ENCODE data around the gene TTC23L. TPM values are rescaled to one million over a fixed set of nuclear protein-coding genes. Genes with fewer than 3 reads are reported as not detected.

Gene TTC23L
- total and polyA plus RNA-seq, 2 experiments from 2014 or later = 2.2 to 2.3 TPM

DNA sequence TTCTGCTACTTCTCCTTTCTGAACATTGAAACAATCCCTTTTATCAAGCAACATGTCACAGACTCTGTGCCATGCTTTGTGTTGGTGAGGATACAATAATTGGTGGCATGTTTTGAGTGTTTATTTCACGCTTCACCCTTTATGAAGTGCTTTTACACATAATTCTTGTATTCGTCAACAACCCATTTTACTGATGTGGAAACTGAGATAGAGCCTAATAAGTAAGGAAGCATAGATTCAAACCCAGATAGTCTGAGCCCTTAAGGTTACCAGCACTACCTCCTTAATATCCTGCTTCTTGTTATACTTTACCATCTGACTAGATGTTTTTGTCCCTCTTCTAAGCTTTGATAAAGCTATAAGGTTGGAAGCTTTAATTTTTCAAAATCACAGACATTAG lies 49.3 kb upstream of the TTC23L start:
- H3K4me1 Mint-ChIP-seq = peaks cover 4% of the 10 kb centered on the region; the same call in 2 of the 3 replicates
- Histone ChIP-seq H3K4me2 (no peak overlapping the region), H3K27ac (ENCODE audit: low read depth) (no peak overlapping the region), H3K36me3 (ENCODE audit: insufficient read depth) (peaks cover 12% of the 10 kb centered on the region; the same call in 1 of the 2 replicates), H3K9me2 (ENCODE audit: insufficient read depth) (0 out of 2 replicates have a peak, but pooled peaks cover 2% of the 10 kb centered on the region), H4K20me1 (replicated peaks; ENCODE audit: insufficient read depth) (peaks cover 8% of the 10 kb centered on the region; the same call in 1 of the 2 replicates), H3K4me1 (ENCODE audit: insufficient read depth) (no peaks in the 10 kb centered on the region), H3K79me2 (replicated peaks; ENCODE audit: insufficient read depth) (peaks cover 58% of the 10 kb centered on the region), H3K27me3 (ENCODE audit: insufficient read depth) (no peaks in the 10 kb centered on the region), H2AFZ (no peak overlapping the region), H3K4me3 (no peak overlapping the region), H3F3A (replicated peaks; ENCODE audit: low read depth) (no peaks in the 10 kb centered on the region)
- H3K27ac Mint-ChIP-seq = no peak overlapping the region
- DNase-seq (ENCODE audit: low spot score) = no peak
- H3K4me3 Mint-ChIP-seq = no peak overlapping the region
- peaks cover 2% of the 10 kb centered on the region for H3K27me3 Mint-ChIP-seq (ENCODE audit: insufficient read depth, low read depth, poor library complexity)
- peaks cover 34% of the 10 kb centered on the region for H3K36me3 Mint-ChIP-seq (ENCODE audit: low read depth)
- peaks cover 24% of the 10 kb centered on the region for H3K9me3 Mint-ChIP-seq
- no peak for TF ChIP-seq STAT1 (IDR thresholded peaks at IDR 0.05; ENCODE audit: unreplicated experiment)
- TF ChIP-seq ZNF114 (CRISPR knock-in tag; IDR thresholded peaks at IDR 0.05) = no peak
- no peak for TF ChIP-seq JUNB (IDR thresholded peaks at IDR 0.05; ENCODE audit: unreplicated experiment)
- ATAC-seq = no peak

DNA sequence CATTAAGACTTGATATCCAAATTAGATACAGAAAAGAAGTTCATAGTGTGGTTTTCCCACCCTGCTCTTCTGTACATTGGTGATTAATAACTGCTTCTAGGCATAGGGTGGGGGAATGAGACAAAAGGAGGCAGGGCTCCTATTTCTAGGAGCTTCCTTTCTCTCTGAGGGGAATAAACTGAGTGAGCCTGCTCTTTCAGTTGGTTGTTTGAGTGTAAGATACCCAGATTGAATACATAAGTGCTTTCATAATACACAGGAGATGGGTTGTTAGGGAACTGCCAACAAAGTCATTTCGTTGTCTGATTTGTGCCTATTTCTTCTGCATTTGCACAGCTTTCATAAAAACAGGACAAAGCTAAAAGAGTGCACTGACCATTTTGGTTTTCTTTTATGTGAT lies 48.9 kb upstream of the TTC23L start:
- peaks cover 30% of the 10 kb centered on the region for H3K36me3 Mint-ChIP-seq (ENCODE audit: low read depth)
- H3K36me3 ChIP-seq (ENCODE audit: insufficient read depth) = peaks cover 12% of the 10 kb centered on the region; the same call in 1 of the 2 replicates
- peaks cover 2% of the 10 kb centered on the region for H3K27me3 Mint-ChIP-seq (ENCODE audit: insufficient read depth, low read depth, poor library complexity)
- H3K27me3 ChIP-seq (ENCODE audit: insufficient read depth) = no peaks in the 10 kb centered on the region
- no peak overlapping the region for H3K27ac Mint-ChIP-seq
- 0 out of 2 replicates have a peak, but pooled peaks cover 7% of the 10 kb centered on the region for H3K9me2 ChIP-seq (ENCODE audit: insufficient read depth)
- H3K79me2 ChIP-seq (replicated peaks; ENCODE audit: insufficient read depth) = peaks cover 58% of the 10 kb centered on the region
- no peaks in the 10 kb centered on the region for H3F3A ChIP-seq (replicated peaks; ENCODE audit: low read depth)
- H2AFZ ChIP-seq = no peak overlapping the region
- peaks cover 24% of the 10 kb centered on the region for H3K9me3 Mint-ChIP-seq
- no peaks in the 10 kb centered on the region for H3K4me1 ChIP-seq (ENCODE audit: insufficient read depth)
- no peak overlapping the region for H3K4me3 Mint-ChIP-seq
- TF ChIP-seq POLR2AphosphoS5 (IDR thresholded peaks at IDR 0.05; ENCODE audit: low read depth) (no peak), ZNF331 (CRISPR knock-in tag; IDR thresholded peaks at IDR 0.05; ENCODE audit: low read depth) (no peak)
- TF ChIP-seq, protein P1, sequence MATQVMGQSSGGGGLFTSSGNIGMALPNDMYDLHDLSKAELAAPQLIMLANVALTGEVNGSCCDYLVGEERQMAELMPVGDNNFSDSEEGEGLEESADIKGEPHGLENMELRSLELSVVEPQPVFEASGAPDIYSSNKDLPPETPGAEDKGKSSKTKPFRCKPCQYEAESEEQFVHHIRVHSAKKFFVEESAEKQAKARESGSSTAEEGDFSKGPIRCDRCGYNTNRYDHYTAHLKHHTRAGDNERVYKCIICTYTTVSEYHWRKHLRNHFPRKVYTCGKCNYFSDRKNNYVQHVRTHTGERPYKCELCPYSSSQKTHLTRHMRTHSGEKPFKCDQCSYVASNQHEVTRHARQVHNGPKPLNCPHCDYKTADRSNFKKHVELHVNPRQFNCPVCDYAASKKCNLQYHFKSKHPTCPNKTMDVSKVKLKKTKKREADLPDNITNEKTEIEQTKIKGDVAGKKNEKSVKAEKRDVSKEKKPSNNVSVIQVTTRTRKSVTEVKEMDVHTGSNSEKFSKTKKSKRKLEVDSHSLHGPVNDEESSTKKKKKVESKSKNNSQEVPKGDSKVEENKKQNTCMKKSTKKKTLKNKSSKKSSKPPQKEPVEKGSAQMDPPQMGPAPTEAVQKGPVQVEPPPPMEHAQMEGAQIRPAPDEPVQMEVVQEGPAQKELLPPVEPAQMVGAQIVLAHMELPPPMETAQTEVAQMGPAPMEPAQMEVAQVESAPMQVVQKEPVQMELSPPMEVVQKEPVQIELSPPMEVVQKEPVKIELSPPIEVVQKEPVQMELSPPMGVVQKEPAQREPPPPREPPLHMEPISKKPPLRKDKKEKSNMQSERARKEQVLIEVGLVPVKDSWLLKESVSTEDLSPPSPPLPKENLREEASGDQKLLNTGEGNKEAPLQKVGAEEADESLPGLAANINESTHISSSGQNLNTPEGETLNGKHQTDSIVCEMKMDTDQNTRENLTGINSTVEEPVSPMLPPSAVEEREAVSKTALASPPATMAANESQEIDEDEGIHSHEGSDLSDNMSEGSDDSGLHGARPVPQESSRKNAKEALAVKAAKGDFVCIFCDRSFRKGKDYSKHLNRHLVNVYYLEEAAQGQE (IDR thresholded peaks at IDR 0.05; ENCODE audit: unreplicated experiment) = no peak
- TF ChIP-seq, protein P2, sequence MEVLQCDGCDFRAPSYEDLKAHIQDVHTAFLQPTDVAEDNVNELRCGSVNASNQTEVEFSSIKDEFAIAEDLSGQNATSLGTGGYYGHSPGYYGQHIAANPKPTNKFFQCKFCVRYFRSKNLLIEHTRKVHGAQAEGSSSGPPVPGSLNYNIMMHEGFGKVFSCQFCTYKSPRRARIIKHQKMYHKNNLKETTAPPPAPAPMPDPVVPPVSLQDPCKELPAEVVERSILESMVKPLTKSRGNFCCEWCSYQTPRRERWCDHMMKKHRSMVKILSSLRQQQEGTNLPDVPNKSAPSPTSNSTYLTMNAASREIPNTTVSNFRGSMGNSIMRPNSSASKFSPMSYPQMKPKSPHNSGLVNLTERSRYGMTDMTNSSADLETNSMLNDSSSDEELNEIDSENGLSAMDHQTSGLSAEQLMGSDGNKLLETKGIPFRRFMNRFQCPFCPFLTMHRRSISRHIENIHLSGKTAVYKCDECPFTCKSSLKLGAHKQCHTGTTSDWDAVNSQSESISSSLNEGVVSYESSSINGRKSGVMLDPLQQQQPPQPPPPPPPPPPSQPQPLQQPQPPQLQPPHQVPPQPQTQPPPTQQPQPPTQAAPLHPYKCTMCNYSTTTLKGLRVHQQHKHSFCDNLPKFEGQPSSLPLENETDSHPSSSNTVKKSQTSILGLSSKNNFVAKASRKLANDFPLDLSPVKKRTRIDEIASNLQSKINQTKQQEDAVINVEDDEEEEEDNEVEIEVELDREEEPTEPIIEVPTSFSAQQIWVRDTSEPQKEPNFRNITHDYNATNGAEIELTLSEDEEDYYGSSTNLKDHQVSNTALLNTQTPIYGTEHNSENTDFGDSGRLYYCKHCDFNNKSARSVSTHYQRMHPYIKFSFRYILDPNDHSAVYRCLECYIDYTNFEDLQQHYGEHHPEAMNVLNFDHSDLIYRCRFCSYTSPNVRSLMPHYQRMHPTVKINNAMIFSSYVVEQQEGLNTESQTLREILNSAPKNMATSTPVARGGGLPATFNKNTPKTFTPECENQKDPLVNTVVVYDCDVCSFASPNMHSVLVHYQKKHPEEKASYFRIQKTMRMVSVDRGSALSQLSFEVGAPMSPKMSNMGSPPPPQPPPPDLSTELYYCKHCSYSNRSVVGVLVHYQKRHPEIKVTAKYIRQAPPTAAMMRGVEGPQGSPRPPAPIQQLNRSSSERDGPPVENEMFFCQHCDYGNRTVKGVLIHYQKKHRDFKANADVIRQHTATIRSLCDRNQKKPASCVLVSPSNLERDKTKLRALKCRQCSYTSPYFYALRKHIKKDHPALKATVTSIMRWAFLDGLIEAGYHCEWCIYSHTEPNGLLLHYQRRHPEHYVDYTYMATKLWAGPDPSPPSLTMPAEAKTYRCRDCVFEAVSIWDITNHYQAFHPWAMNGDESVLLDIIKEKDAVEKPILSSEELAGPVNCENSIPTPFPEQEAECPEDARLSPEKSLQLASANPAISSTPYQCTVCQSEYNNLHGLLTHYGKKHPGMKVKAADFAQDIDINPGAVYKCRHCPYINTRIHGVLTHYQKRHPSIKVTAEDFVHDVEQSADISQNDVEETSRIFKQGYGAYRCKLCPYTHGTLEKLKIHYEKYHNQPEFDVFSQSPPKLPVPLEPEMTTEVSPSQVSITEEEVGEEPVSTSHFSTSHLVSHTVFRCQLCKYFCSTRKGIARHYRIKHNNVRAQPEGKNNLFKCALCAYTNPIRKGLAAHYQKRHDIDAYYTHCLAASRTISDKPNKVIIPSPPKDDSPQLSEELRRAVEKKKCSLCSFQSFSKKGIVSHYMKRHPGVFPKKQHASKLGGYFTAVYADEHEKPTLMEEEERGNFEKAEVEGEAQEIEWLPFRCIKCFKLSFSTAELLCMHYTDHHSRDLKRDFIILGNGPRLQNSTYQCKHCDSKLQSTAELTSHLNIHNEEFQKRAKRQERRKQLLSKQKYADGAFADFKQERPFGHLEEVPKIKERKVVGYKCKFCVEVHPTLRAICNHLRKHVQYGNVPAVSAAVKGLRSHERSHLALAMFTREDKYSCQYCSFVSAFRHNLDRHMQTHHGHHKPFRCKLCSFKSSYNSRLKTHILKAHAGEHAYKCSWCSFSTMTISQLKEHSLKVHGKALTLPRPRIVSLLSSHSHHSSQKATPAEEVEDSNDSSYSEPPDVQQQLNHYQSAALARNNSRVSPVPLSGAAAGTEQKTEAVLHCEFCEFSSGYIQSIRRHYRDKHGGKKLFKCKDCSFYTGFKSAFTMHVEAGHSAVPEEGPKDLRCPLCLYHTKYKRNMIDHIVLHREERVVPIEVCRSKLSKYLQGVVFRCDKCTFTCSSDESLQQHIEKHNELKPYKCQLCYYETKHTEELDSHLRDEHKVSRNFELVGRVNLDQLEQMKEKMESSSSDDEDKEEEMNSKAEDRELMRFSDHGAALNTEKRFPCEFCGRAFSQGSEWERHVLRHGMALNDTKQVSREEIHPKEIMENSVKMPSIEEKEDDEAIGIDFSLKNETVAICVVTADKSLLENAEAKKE (CRISPR knock-in tag; IDR thresholded peaks at IDR 0.05) = no peak
- peaks cover 4% of the 10 kb centered on the region; the same call in 2 of the 3 replicates for H3K4me1 Mint-ChIP-seq
- H3K4me2 ChIP-seq = no peak overlapping the region
- no peak for DNase-seq (ENCODE audit: low spot score)
- no peak overlapping the region for H3K27ac ChIP-seq (ENCODE audit: low read depth)
- peaks cover 8% of the 10 kb centered on the region; the same call in 1 of the 2 replicates for H4K20me1 ChIP-seq (replicated peaks; ENCODE audit: insufficient read depth)
- ATAC-seq = no peak
- no peak overlapping the region for H3K4me3 ChIP-seq
